Fibroblast of skin of back (primary cell): ENCODE data around the gene GPRIN2.

ENCODE experiments used
- DNase-seq: peaks from one replicate; pipeline ENCODE4 v3.0.0-alpha.2; 2013

The GPRIN2 gene

DNA sequence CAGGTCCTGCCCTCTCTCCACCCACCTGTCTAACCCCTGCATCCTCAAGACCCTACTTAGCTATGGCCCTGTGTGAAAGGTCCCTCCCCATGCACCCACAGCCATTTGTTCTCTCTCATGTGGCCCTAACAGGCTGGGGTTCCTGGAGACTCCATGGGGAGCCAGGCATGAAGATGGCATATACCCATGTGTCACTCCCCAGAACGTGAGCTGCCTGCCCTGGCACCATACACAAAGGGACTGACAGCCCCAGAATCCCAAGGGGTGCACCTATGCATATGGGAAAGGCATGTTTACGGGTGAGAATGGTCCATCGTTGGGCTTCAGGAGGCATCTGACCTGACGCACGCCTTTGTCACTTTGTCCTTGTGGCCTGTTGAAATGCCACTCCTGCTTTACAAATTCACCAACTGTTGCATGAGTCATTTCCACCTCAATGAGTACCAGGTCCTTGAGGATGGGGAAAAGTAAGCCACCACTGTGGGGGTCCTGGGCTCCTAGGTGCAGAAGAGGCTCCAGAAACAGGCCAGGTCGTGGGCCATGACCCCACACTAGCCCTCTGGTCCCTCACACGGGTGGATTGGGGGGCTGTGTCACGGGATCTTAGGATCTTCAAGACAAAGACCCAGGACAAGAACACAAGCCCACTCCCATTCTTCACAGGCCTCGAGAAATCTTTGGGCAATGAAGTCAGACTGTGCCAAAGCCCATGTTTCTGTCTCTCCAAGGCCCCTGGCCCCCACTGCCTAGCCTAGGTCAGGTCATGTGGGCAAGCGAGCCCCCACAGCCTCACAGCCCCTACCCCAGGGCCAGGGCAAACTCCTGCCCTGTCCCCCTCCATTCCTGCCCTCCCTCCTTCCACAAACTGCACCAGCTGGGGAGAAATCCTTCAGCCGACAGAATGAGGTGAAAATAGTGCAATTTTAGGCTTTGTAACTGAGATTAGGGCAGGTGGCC lies 8.6 kb downstream of the GPRIN2 start:
- no peak for DNase-seq

DNA sequence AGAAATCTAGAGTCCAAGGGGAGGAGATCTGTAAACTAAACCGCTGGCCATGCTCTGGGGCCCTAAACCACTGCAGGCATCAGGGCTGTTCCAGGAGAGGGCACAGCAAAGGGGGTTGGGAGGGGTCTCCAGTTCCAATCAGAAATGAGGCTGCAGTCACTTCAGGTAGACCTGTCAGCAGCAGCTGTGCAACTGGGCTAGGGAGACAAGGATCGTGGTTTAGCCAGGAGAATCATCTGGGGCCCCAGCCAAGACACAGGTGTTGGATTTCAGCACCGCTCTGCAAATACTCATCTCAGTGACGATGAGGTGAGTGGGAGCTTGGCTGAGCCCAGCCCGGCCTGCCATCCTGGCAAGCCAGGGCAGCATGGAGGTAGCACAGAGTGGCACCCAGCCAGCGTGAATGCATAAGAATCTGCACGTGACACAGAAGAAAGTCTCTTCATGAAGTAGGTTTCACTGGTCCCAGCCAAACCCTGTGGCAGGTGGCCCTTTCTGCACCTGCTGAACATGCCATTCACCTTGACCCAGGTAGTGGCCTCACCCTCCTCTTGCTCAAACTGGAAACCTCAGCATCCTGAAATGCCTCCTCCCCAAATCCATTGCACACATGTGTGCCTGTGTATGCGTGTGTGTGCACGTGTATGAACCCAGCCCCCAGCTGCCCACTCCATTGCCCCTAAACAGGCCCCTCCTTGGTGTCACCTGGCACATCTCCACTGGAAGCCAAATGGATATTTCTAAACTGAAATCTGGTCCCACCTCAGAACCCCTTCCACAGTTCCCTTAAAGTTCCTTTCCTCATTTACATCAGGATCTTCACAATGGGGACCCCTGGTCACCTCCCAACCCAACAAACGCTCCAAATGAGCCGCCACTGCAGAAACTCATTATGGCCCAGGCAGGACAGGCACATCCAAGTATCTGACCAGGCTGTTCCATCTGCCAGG lies 9.6 kb downstream of the GPRIN2 start:
- no peak for DNase-seq

DNA sequence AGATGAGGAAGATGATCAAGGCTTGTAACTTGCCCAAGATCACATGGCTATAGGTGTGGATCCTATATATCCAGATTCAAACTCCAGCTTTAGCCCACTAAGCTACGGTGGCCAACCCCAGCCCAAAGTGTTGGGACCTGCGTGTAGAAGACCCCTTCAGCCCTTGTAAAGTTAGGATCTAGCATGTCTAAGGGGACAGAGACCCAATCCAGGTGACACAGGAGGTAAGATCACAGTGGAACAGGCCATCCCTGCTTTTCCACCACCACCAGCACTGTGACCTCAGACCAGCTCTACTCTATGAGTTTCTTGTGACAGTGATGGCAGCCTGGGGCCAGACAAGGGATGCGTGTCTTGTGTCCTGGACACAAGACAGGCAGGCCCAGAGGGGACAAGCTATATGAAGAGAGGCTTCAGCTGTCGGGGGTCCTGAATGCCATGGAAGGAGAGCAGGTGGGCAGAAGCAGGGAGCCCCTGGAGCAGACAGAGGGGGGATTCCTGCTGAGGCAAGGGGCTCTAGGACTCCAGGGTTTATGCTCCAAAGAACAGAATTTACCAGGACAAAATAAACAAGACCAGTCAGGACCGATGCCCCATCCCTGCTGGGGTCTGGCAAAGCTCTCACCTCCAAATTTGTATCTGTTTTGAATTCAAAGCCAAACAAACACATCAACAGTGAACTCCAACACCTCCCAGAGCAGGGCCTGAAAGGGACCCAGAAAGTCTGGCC lies 10.4 kb downstream of the GPRIN2 start:
- DNase-seq, result no peak

DNA sequence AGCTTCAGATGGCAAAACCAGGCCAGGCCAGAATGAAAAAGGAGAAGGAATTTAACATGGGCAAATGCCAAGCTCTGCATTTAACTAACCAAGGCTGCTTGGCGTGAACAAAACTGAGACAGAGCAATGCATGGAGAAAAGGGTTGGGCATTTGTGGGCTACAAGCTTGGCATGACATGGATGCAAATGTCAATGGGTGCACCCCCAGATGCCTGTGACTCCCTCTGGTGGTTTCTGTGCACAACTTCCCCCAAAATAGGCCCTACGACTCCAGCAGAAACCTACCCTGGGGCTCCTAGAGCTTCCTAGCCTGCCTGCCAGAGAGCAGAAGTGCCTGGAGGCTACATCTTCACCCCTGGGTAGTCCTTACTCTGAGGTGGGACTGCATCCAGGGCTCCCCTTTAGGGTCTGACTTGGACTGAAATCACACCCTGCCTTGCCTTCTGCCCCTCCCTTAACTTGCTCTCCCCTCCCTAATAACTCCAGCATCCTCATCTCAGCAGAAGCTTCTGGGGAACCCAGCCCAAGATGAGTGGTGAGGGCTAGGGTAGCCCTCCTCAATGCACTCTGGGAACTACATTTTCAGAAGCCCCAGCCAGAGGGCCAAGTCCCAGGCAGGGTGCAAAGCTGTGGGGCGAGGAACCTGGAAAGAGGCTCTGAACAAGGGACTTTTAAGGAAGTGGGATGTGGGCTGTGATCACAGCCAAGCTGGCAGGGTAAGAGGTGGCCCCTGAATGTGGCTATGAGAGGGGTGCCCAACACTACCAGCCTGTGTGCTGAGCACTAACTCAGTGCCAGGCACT lies 11.3 kb downstream of the GPRIN2 start:
- DNase-seq, result peak; percentile 29

DNA sequence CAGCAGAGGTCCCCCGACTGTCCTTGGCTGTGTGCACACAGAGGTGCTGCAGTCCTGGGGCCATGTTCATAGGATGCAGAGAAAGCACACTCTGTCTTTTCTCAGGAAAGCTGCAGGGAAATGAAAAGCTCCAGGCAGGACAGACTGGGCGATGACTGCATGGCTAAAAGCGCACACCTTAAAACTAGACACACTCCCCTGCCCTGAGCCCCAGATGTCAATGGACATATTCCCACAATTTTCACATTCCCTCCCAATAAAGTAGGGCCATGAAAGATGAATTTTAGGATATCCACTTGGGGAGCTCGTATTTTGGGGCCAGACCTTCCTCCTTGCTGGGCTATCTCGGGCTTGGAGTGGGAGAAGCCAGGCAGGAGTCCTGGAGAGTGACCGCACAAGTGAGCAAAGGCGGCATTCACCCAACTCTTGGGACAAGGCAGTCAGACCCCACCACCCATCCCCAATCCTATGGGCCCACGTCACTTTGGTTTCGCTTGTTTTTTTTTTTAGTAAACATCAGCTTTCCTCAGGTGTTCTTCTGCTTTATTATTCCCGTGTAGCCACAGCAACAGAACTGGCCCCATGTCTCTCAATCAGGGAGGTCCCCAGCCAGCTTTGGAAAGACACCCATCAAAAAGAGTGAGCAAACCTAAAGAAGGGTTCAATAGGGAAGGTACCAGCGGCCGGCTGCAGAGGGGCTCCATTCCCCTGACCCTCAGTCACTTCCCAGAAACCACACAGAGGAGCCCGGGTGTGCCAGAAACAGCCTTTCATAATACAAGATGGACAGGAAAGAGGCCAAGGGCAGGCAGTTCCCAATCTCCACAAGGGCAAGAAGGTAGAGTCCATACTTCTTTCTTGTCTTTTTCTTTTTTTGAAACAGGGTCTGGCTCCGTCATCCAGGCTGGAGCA lies 12.7 kb downstream of the GPRIN2 start:
- DNase-seq, result no peak

DNA sequence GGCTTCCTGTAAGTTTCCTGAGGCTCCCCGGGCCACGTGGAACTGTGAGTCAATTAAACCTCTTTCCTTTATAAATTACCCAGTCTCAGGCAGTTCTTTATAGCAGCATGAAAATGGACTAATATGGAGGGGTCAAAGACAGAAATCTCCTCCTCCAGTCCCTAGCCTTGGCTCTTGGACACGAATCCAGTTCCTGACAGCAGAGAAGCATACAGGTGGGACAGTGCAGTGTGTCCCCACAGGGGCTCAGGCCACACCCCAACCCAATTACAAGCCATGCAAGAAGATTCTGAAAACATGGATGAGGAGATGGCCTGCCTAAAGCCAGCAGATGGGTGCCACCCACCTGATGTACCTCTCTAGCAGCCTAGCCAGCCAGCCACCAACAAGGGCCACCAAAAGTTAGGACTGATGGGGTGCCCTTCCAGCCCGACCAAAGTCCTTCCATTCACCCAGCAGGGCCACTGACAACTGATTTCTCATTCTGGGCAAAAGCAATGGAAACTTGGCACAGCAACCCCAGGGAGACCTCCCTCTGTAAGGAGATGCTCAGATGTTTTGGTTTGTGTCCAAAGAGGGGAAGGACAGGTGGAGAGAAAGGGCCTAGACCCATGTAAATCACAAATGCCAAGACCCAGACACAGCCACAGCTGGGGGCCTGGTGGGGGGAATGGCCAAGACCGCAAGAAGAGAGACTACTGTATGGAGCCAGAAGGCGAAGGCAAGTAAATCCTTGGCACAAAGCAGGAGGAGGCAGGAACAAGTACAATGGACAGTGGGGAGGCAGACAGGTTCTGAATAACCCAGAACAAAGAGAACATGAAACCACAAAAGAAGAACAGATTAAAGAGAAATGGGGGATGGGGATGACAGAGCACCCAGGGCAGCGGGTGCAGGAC lies 13.6 kb downstream of the GPRIN2 start:
- DNase-seq, result no peak

DNA sequence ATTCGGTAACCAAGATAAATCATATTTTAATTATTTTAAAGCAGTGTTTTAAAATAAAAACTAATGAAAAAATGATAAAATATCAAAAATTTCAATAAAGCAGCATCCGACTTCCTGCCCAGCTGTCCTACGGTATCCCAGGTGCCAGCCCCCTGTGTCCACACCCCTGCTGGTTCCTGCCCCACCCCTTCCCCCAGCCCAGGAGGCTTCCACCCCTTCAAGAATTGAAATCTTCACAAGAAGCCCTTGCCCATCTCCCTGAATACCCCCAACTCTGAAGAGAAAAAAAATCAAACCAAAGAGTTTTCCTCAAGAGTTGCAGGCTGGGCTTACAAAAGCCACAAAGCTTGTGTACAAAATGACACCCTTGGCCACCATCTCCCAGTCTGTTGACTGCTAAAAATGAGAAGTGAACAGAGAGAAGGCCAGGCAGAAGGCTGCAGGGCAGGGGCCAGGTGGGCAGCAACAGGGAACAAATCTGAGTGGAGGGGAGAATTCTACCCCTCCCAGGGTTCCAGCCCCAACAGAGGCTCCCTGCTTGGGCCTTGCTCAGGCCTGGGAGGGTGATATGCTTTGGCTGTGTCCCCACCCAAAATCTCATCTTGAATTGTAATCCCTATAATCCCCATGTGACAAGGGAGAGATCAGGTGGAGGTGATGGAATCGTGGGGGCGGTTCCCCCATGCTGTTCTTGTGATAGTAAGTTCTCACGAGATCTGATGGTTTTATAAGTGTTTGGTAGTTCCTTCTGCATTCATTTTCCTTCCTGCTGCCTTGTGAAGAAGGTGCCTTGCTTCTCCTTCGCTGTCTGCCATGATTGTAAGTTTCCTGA lies 14.5 kb downstream of the GPRIN2 start:
- no peak for DNase-seq

DNA sequence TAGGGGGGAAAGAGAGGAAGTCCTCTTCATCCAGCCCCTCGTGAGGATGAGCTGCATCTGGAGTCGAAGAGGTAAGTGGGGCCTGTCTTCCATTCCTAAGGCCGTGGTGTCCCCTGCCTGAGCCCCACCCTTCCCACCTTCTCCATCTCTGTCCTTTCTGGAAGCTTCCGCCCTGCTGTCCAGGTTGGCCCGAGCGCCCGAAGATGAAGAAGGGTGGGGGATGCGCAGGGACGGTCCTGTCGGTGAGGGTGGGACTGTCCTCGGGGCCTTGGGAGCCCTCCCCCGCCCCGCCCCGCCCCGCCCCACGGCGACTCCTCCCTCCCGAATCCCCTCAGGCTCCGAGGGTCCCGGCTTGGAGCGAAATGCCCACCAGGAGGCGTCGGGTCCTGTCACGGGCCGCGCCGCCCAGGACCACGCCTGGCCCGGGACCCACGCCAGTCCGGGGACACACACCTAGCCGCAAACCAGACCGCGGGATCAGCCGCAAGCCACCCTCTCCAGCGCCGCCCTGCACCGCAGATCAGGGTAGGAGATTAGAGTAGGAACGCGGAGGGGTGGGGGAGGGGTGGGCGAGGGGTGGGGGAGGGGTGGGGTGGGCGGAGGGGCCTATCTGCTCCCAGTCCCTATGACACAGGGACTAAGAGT lies 15.3 kb downstream of the GPRIN2 start:
- DNase-seq, result no peak

DNA sequence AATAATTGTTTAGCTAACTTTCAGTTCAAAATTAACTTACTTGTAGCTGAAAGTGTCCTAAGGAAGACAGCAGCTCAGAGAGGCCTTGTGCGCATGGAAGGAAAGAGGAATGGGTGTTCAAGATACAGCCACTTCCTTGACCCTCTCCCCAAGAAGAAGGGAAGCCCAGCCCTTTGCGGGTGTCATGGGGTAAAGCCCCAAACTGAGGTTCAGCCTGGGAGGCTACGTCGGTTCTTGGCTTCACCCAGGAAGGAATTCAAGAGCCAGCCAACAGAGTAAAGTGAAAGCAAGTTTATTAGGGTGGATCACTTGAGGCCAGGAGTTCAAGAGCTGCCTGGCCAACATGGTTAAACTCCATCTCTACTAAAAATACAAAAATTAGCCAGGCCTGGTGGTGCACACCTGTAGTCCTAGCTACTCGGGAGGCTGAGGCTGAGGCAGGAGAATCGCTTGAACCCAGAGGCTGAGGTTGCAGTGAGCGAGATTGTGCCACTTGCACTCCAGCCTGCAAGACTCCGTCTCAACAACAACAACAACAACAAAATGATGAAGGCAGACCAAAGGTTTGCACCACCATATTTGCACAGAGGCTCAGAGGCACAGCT lies 15.9 kb downstream of the GPRIN2 start:
- DNase-seq, result no peak

DNA sequence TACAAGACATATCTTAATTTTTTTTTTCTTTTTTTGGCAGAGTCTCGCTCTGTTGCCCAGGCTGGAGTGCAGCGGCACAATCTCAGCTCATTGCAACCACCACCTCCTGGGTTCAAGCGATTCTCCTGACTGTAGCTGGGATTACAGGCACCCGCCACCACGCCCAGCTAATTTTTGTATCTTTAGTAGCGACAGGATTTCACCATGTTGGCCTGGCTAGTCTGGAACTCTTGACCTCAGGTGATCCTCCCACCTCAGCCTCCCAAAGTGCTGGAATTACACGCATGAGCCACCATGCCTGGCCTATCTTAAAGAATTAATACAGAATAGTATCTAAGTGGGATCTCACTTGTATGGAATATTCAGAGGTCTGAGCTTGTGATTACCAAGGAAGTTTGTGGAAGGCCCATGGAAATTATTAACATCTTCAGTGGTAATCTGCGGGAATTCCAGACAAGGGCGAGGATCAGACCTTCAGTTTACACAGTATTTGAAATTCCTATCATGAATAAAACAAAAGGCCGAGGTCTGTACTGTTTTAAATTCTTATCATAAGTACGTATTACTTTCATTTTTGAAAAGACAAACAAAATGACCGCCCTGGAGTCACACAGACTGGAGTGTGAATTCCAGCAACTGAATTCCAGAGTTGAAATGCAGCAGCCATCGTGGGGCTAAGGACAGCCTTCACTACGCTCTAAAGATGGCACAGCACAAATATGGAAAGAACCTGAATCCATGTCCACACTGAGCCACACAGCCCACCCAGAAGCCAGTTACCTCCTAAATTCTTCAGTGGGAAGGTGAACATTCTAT lies 16.7 kb downstream of the GPRIN2 start:
- DNase-seq, result peak; percentile 91

DNA sequence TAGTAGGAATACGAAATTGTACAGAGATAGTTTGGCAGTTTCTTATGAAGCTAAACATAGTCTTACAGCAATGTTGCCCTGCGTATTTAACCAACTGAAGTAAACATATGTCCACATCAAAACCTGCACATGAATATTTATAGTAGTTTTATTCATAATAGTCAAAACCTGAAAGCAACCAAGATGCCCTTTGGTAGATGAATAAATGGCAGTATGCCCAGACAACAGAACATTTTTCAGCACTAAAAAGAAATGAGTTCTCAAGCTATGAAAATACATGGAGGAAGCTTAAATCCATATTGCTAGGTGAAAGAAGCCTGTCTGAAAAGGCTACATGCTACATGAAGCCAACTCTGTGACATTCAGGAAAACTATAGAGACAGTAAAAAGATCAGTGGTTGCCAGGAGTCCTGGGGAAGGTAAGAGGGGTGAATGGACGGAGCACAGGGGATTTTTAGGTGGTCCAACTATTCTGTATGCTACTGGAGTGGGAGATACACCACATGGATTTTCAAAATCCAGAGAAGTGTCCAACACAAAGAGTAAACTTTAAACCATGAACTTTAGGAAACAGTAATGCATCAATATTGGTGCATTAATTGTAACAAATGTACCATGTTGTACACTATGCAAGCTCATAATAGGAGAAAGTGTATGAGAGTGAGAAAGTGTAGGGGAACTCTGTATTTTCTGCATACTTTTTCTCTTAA lies 17.6 kb downstream of the GPRIN2 start:
- DNase-seq, result no peak

DNA sequence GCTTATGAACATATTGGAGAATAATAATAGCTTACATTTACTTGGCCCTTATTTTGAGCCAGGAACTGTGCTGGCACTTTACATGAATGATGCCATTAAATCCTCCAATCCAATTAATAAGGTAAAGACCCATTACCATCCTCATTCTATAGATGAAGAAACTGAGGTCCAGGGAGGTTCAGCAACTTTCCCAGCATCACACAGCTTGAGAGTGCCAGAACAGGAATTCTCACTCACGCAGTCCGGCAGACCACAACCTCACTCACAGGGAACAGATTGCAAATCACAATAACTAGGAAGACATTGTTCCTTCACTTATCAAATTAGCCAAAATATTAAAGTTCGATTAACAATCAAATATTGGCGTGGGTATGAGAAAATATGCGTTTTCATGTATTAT lies 18.3 kb downstream of the GPRIN2 start:
- no peak for DNase-seq

DNA sequence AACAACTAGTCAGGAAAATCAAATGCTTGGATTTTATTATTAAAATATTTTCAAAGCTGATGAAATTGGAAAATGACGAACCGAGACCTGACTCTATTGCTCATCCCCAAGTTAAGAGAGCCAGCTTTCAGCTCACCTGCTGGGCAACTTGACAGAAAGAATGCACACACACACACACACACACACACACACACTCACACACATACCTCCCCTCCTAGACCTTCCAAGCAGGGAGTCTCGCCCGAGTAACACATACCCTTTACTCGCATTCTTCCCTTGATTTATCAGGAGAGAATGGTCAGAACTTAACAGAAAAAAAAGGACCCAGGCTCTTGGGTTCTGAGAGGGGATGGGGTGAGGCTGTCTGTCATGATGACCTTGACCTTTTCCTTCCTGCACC lies 19.1 kb downstream of the GPRIN2 start:
- DNase-seq, result no peak

DNA sequence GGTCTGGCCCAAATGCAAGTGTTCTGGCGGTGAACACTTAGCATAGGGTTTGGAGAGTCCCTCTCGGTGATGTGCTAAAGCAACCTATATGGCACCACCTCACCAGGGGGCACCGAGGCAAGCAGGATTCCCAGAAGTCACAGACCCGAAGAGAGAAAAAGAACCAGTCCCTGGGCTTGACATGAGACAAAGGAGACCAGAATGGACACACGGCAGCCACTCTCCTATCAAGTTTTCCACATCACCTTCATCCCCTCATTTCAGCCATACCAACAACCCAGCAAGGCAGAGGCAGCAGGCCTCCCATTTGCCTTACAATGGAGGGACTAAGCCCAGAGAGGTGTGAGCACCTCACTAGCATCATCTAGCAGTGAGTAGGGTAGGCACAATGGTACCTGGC lies 19.7 kb downstream of the GPRIN2 start:
- no peak for DNase-seq

DNA sequence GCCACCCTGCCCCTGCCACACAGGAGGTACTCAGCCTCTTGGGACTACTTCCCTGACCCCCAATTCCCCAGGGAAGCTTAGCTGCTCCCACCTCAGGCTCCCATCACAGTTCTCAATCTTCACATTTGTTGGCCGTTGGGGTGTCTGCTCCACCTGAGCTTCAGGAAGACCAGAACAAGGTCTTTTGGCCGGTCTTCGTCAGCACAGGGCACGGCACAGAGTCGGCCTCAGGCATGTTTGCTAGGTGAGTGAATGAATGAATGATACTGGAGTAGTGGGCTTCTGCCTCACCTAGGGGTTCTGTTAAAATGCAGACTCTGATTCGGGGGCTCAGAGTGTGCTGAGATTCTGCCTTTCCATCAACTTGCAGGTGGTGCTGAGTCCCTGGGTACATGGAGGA lies 20.3 kb downstream of the GPRIN2 start:
- DNase-seq, result no peak
